ENCODE data around the gene SULT4A1. TPM values are rescaled to one million over a fixed set of nuclear protein-coding genes. Genes with fewer than 3 reads are reported as not detected.

Gene SULT4A1
- total and polyA plus RNA-seq, 2 experiments from 2014 or later = 4.7 to 5.2 TPM

- TF ChIP-seq STAT1 (IDR thresholded peaks at IDR 0.05; ENCODE audit: unreplicated experiment) (no peak), ZNF114 (CRISPR knock-in tag; IDR thresholded peaks at IDR 0.05) (no peak), EZH2 (IDR thresholded peaks at IDR 0.05; ENCODE audit: low read depth, unreplicated experiment) (no peak), CTCF (conservative IDR thresholded peaks at IDR 0.05; ENCODE audit: low read depth in 2 of 2) (no peak), ETS1 (IDR thresholded peaks at IDR 0.05) (no peak), NANOG (IDR thresholded peaks at IDR 0.05; ENCODE audit: borderline replicate concordance) (no peak)
These were observed 32.1 kb downstream of the SULT4A1 start for GRCh38 chr22:43829904-43830851.

DNA sequence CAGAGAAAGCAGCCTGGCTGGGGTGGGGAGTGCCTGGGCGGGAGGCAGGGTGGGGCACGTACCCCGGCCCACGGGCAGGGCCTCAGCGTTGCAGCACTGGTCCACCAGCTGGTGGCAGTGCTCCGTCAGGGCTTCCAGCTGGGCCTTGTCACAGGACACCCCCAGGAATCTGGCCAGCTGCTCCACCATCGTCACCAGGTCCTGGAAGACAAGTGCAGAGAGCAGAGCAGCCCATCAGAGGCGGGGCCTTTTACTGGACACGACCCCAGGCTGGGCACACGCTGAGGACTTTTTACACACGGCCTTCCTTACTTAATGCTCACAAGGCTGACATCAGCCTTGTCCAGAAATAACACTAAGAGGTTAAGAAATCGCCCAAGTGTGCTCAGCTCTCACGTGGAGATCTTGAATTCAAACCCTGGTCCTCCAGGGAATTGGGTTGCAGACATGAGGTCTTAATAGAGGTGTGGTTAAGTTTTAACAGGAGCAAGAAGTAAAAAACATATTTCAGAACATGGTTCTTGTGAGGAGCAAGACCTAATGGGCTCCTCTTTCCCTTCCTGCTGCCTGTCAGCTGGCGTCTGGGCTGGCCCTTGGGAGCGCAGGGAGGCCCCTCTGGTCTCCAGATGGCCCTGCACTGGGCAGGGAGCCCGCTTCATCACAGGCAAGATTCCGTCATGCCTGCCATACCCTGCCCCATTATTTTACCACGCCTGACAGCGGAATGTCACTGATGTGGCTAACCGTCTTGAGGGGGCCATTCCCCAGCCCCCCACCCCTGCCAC, 33.1 kb downstream of the SULT4A1 start:
- peaks cover 42% of the 10 kb centered on the region for H3K4me1 Mint-ChIP-seq
- DNase-seq (ENCODE audit: low spot score) = peak; percentile 65
- Histone ChIP-seq H3K27ac (ENCODE audit: low read depth) (no peak overlapping the region), H3K36me3 (ENCODE audit: insufficient read depth) (peaks cover 6% of the 10 kb centered on the region), H3K27me3 (ENCODE audit: insufficient read depth) (no peaks in the 10 kb centered on the region), H4K20me1 (replicated peaks; ENCODE audit: insufficient read depth) (peaks cover 3% of the 10 kb centered on the region; the same call in 1 of the 2 replicates), H3K9me2 (ENCODE audit: insufficient read depth) (no peaks in the 10 kb centered on the region), H3K79me2 (replicated peaks; ENCODE audit: insufficient read depth) (no peaks in the 10 kb centered on the region), H3K4me3 (no peak overlapping the region), H3F3A (replicated peaks; ENCODE audit: low read depth) (no peaks in the 10 kb centered on the region), H3K4me1 (ENCODE audit: insufficient read depth) (peaks cover 12% of the 10 kb centered on the region; the same call in 1 of the 2 replicates), H2AFZ (no peak overlapping the region), H3K4me2 (no peak overlapping the region)
- no peak overlapping the region for H3K4me3 Mint-ChIP-seq
- ATAC-seq = peak; percentile 56
- H3K9me3 Mint-ChIP-seq = no peaks in the 10 kb centered on the region; the same call in 2 of the 3 replicates
- H3K27me3 Mint-ChIP-seq (ENCODE audit: insufficient read depth, low read depth, poor library complexity) = peaks cover 23% of the 10 kb centered on the region
- peaks cover 22% of the 10 kb centered on the region for H3K36me3 Mint-ChIP-seq (ENCODE audit: low read depth)
- no peak overlapping the region for H3K27ac Mint-ChIP-seq
- peak in 1 of 2 experiments; percentile 58; a peak in 3 of 4 replicates for TF ChIP-seq CTCF (conservative IDR thresholded peaks at IDR 0.05; ENCODE audit: low read depth in 2 of 2)
- TF ChIP-seq ETS1 (IDR thresholded peaks at IDR 0.05) = no peak
- no peak for TF ChIP-seq EZH2phosphoT487 (IDR thresholded peaks at IDR 0.05; ENCODE audit: unreplicated experiment)
- TF ChIP-seq ZNF114 (CRISPR knock-in tag; IDR thresholded peaks at IDR 0.05) = no peak

More at GRCh38 chr22:43829904-43830851, 32.1 kb downstream of the SULT4A1 start:
- Histone ChIP-seq H3K4me3 (no peak overlapping the region), H3F3A (replicated peaks; ENCODE audit: low read depth) (no peaks in the 10 kb centered on the region), H3K36me3 (ENCODE audit: insufficient read depth) (peaks cover 6% of the 10 kb centered on the region; the same call in 1 of the 2 replicates), H3K27me3 (ENCODE audit: insufficient read depth) (no peaks in the 10 kb centered on the region), H3K4me2 (no peak overlapping the region), H3K27ac (ENCODE audit: low read depth) (no peak overlapping the region), H3K4me1 (ENCODE audit: insufficient read depth) (peaks cover 3% of the 10 kb centered on the region; the same call in 1 of the 2 replicates), H3K79me2 (replicated peaks; ENCODE audit: insufficient read depth) (no peaks in the 10 kb centered on the region), H4K20me1 (replicated peaks; ENCODE audit: insufficient read depth) (peaks cover 3% of the 10 kb centered on the region; the same call in 1 of the 2 replicates), H2AFZ (no peak overlapping the region), H3K9me2 (ENCODE audit: insufficient read depth) (no peaks in the 10 kb centered on the region)
- Mint-ChIP-seq H3K27ac (no peak overlapping the region), H3K4me3 (no peak overlapping the region), H3K4me1 (peaks cover 33% of the 10 kb centered on the region), H3K9me3 (no peaks in the 10 kb centered on the region; the same call in 2 of the 3 replicates), H3K27me3 (ENCODE audit: insufficient read depth, low read depth, poor library complexity) (peaks cover 21% of the 10 kb centered on the region), H3K36me3 (ENCODE audit: low read depth) (peaks cover 12% of the 10 kb centered on the region)
- no peak for ATAC-seq
- no peak for DNase-seq (ENCODE audit: low spot score)

Measured in GM23338 (cell line).